ENCODE data around the gene TNFRSF13B.

- TF ChIP-seq CTCF (IDR thresholded peaks at IDR 0.05) (no peak), POLR2AphosphoS5 (IDR thresholded peaks at IDR 0.05) (no peak)
These were observed 47.8 kb downstream of the TNFRSF13B start for GRCh38 chr17:16923904-16924695.
